IMR-90 (cell line): ENCODE measurements around the gene GATA6. TPM values are rescaled to one million over a fixed set of nuclear protein-coding genes. Genes with fewer than 3 reads are reported as not detected.

Experiments
- ATAC-seq: fragments of 200-7000 bp; cut with Tn5 transposase; 2 replicates; pipeline ENCODE4 v1.9.1; 2020; ENCODE audit warnings: low read depth, mild to moderate bottlenecking, moderate library complexity
- BruUV-seq: library from RNA; stranded (reverse); fragments of 400-500 nt; replicated peaks from 2 replicates; lab custom pipeline; 2021; lab: Mats Ljungman, UMichigan
- CTCF ChIA-PET: fragments of 300-600 bp; formaldehyde crosslinking; extraction: SDS; loops from one replicate; lab custom pipeline; 2021; ENCODE audit warnings: antibody characterized with exemption; lab: Yijun Ruan, JAX
- POLR2A ChIA-PET: fragments of 300-600 bp; sonication (Branson Sonifier 250); formaldehyde crosslinking; loops from one replicate; lab custom pipeline; 2022; ENCODE audit warnings: antibody characterized with exemption; ENCODE audit not compliant: unreplicated experiment; lab: Charles Lee
- DNase-seq: peaks from one replicate; pipeline ENCODE4 v3.0.0; 2013
- H2AFZ ChIP-seq: replicated peaks from 2 replicates; pipeline ENCODE3; 2013; ENCODE audit warnings: low read length, mild to moderate bottlenecking; ENCODE audit not compliant: poor library complexity
- H2AK5ac ChIP-seq: 2 replicates; pipeline ENCODE4 v1.6.1; 2013; ENCODE audit warnings: low read depth, low read length, inconsistent platforms
- H2AK9ac ChIP-seq: replicated peaks from 2 replicates; pipeline ENCODE3; 2013; ENCODE audit warnings: mild to moderate bottlenecking, low read depth, low read length, moderate library complexity; ENCODE audit not compliant: poor library complexity
- H2BK120ac ChIP-seq: 2 replicates; pipeline ENCODE4 v1.6.1; 2013; ENCODE audit warnings: low read depth, low read length, inconsistent platforms
- H2BK15ac ChIP-seq: 3 replicates; pipeline ENCODE4 v1.6.1; 2013; ENCODE audit warnings: low read depth, low read length, inconsistent platforms
- H2BK20ac ChIP-seq: 2 replicates; pipeline ENCODE4 v1.6.1; 2013; ENCODE audit warnings: low read depth, mild to moderate bottlenecking, inconsistent platforms, low read length, moderate library complexity
- H2BK5ac ChIP-seq: 2 replicates; pipeline ENCODE4 v1.6.1; 2013; ENCODE audit warnings: mild to moderate bottlenecking, low read depth, low read length, inconsistent platforms; ENCODE audit not compliant: poor library complexity, severe bottlenecking
- H3K14ac ChIP-seq: replicated peaks from 2 replicates; pipeline ENCODE4 v1.6.1; 2013; ENCODE audit warnings: low read depth, low read length, inconsistent platforms
- H3K18ac ChIP-seq: 2 replicates; pipeline ENCODE4 v1.6.1; 2013; ENCODE audit warnings: low read depth, low read length, control low read depth
- H3K23ac ChIP-seq: 2 replicates; pipeline ENCODE4 v1.6.1; 2013; ENCODE audit warnings: low read depth, low read length, inconsistent platforms
- H3K27ac ChIP-seq: 2 replicates; pipeline ENCODE4 v1.5.1; 2013; ENCODE audit warnings: mild to moderate bottlenecking, control low read depth, low read length; ENCODE audit not compliant: insufficient read depth
- H3K27me3 ChIP-seq: 2 replicates; pipeline ENCODE4 v1.6.1; 2013; ENCODE audit warnings: low read length; ENCODE audit not compliant: control insufficient read depth, insufficient read depth
- H3K36me3 ChIP-seq: 2 replicates; pipeline ENCODE4 v1.6.1; 2013; ENCODE audit warnings: low read length, mixed read lengths; ENCODE audit not compliant: control insufficient read depth, insufficient read depth
- H3K4ac ChIP-seq: 2 replicates; pipeline ENCODE4 v1.6.1; 2013; ENCODE audit warnings: low read depth, low read length, inconsistent platforms
- H3K4me1 ChIP-seq: 2 replicates; pipeline ENCODE4 v1.6.1; 2013; ENCODE audit warnings: low read length, mixed read lengths; ENCODE audit not compliant: control insufficient read depth, insufficient read depth
- H3K4me2 ChIP-seq: 2 replicates; pipeline ENCODE4 v1.6.1; 2013; ENCODE audit warnings: low read depth, mild to moderate bottlenecking, control low read depth, low read length, moderate library complexity
- H3K4me3 ChIP-seq: 2 replicates; pipeline ENCODE4 v1.5.1; 2013; ENCODE audit warnings: low read depth, mild to moderate bottlenecking, control low read depth, low read length, moderate library complexity; ENCODE audit not compliant: insufficient read depth
- H3K56ac ChIP-seq: 2 replicates; pipeline ENCODE4 v1.6.1; 2013; ENCODE audit warnings: low read length, inconsistent platforms; ENCODE audit not compliant: insufficient read depth; ENCODE audit errors: extremely low read depth
- H3K79me1 ChIP-seq, 2 experiments: 2 replicates each; pipeline ENCODE4 v1.6.1; 2013; ENCODE audit warnings: low read length in 2 of 2, inconsistent platforms in 1 of 2, low read depth in 1 of 2
- H3K9ac ChIP-seq: 2 replicates; pipeline ENCODE4 v1.6.1; 2013; ENCODE audit warnings: low read depth, low read length, control low read depth
- H3K9me1 ChIP-seq: 2 replicates; pipeline ENCODE4 v1.6.1; 2013; ENCODE audit warnings: low read length, inconsistent platforms; ENCODE audit not compliant: insufficient read depth
- H3K9me3 ChIP-seq: 2 replicates; pipeline ENCODE4 v1.6.1; 2013; ENCODE audit warnings: low read length; ENCODE audit not compliant: control insufficient read depth, insufficient read depth
- H4K20me1 ChIP-seq: 2 replicates; pipeline ENCODE4 v1.6.1; 2013; ENCODE audit warnings: low read length, inconsistent platforms; ENCODE audit not compliant: insufficient read depth
- H4K5ac ChIP-seq: 2 replicates; pipeline ENCODE4 v1.6.1; 2013; ENCODE audit warnings: mild to moderate bottlenecking, low read depth, low read length, control low read depth
- H4K8ac ChIP-seq, 2 experiments: 2 replicates each; pipeline ENCODE4 v1.6.1; 2013; ENCODE audit warnings: low read depth in 2 of 2, low read length in 2 of 2, control low read depth in 1 of 2, inconsistent platforms in 1 of 2
- H4K91ac ChIP-seq: 2 replicates; pipeline ENCODE4 v1.6.1; 2013; ENCODE audit warnings: low read depth, low read length, inconsistent platforms; ENCODE audit not compliant: insufficient read depth
- NFE2L2 ChIP-seq: fragments of 150-350 bp; IDR thresholded peaks from 2 replicates; pipeline ENCODE4 v1.6.1; 2016; ENCODE audit warnings: low read depth, mild to moderate bottlenecking, low read length
- POLR2A ChIP-seq: IDR thresholded peaks from 2 replicates; pipeline ENCODE4 v1.6.1; 2012; ENCODE audit warnings: mild to moderate bottlenecking, low read depth, low read length
- RCOR1 ChIP-seq: IDR thresholded peaks from 2 replicates; pipeline ENCODE4 v1.6.1; 2012; ENCODE audit warnings: mild to moderate bottlenecking, low read length, improper control_type of control experiment; ENCODE audit not compliant: insufficient replicate concordance
- WGBS, 2 experiments: methylation state at CpG; one replicate each; pipeline versions ENCODE4 v1.1.5 to v1.1.7; 2013; ENCODE audit warnings: missing lambda C conversion rate in 2 of 2; ENCODE audit not compliant: insufficient read length in 1 of 2; ENCODE audit errors: extremely low coverage in 2 of 2; 5-methylcytosine and 5-hydroxymethylcytosine counted together
- dilution Hi-C: fragments of 300-500 bp; cut with HindIII; formaldehyde crosslinking; loops from one replicate; pipeline ENCODE4 v1.14.3; 2018; ENCODE audit warnings: low sequenced_read_pairs; ENCODE audit not compliant: unreplicated experiment
- in situ Hi-C: fragments of 300-500 bp; cut with MboI; formaldehyde crosslinking; loops from 3 replicates; pipeline ENCODE4 v1.14.3; 2019; ENCODE audit warnings: low sequenced_read_pairs, inconsistent platforms, mixed read lengths
- intact Hi-C: fragments of 100-400 bp; cut with micrococcal nuclease; formaldehyde crosslinking; loops from 2 replicates; pipeline ENCODE4 v1.10.0; 2022
- polyA plus RNA-seq, 3 experiments: library from polyadenylated mRNA; depleted of rRNA; stranded (reverse); fragments of >200 nt; gene quantifications; 2 replicates each; pipeline ENCODE4 v1.2.3, GENCODE V29; 2012; ENCODE audit warnings: low replicate concordance in 1 of 3
- total RNA-seq: library from RNA; depleted of rRNA; stranded (reverse); fragments of >200 nt; gene quantifications from 2 replicates; pipeline ENCODE4 v1.2.3, GENCODE V29; 2012

Gene GATA6
- total and polyA plus RNA-seq, 2 of the 4 experiments (the other 2 are of a cell fraction), result 2.5 to 4.0 TPM

DNA sequence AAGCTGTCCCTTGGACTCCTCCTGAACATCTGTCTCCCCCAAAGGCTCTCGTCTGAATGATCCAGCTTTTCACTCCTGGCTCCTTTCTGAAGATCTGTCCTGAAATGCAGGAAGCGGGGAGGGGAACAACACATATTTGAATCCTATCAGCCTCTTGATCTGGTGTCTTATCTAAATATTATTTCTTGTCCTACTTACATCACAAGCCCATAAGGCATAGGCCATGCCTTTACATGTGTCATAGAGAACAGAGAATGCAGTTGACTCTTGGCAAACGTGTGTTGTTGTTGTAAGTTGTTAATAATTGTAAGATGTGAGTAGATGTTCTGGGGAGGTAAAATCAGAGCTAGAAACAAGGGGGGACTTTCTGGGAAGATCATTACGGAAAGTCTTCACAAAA, 57.4 kb downstream of the GATA6 start:
- no peak overlapping the region for H3K14ac ChIP-seq
- CTCF ChIA-PET, result no interaction called here
- no TSS peak for BruUV-seq
- H3K9ac ChIP-seq, result no peak overlapping the region
- no peak overlapping the region for H2BK20ac ChIP-seq
- ATAC-seq (no peak), DNase-seq (peak; percentile 56)
- H4K20me1 ChIP-seq, result no peaks in the 10 kb centered on the region
- no peak overlapping the region for H2AK9ac ChIP-seq
- no peak overlapping the region for H4K8ac ChIP-seq
- no peak overlapping the region for H2BK5ac ChIP-seq
- no peaks in the 10 kb centered on the region for H3K9me3 ChIP-seq
- H3K23ac ChIP-seq, result no peak overlapping the region
- TF ChIP-seq NFE2L2 (no peak), RCOR1 (no peak), POLR2A (no peak)
- 75% methylated on average over 1 of the region's 4 CpGs; no CpG with 5 or more reads in 1 of the 2 experiments for WGBS, 2 experiments
- H3K4me1 ChIP-seq, result peaks cover 8% of the 10 kb centered on the region
- no peak overlapping the region for H3K4ac ChIP-seq
- H4K91ac ChIP-seq, result no peak overlapping the region
- peak overlapping the region; percentile 36; the same call in 1 of the 2 replicates for H2AK5ac ChIP-seq
- no peak overlapping the region for H3K56ac ChIP-seq
- no peaks in the 10 kb centered on the region for H3K9me1 ChIP-seq
- in situ Hi-C loops (no loop called here), intact Hi-C loops (loop anchor here (10.0 kb wide), 1 partner anchor 78 kb away; no protein-coding TSS in a partner anchor), dilution Hi-C loops (no loop called here)
- H4K5ac ChIP-seq, result no peak overlapping the region
- H3K18ac ChIP-seq, result no peak overlapping the region
- no peak overlapping the region for H3K4me3 ChIP-seq
- no peak overlapping the region for H2BK120ac ChIP-seq
- H3K27me3 ChIP-seq, result peaks cover 2% of the 10 kb centered on the region; the same call in 1 of the 2 replicates
- H2AFZ ChIP-seq, result no peak overlapping the region
- H2BK15ac ChIP-seq, result no peak overlapping the region
- POLR2A ChIA-PET, result no interaction called here
- H3K36me3 ChIP-seq, result no peaks in the 10 kb centered on the region
- no peak overlapping the region for H3K27ac ChIP-seq
- H3K4me2 ChIP-seq, result no peak overlapping the region
- H3K79me1 ChIP-seq, result no peaks in the 10 kb centered on the region
